ENCODE data around the gene UST. TPM values are rescaled to one million over a fixed set of nuclear protein-coding genes. Genes with fewer than 3 reads are reported as not detected.

Gene UST
- total RNA-seq, 4 donors from 2014 or later, result 2.3 to 8.4 (median 2.8) TPM

- no peaks in the 10 kb centered on the region for H3K27me3 ChIP-seq
- intact Hi-C loops (cut with DNase I; ENCODE audit: low total_unique reads) (no loop called here), in situ Hi-C loops (cut with MboI; ENCODE audit: low sequenced_read_pairs in 4 of 4) (loop anchor here in 1 of 4 donors (10.0 kb wide), 1 partner anchor 124 kb away; no protein-coding TSS in a partner anchor)
- no peak for TF ChIP-seq POLR2A (IDR thresholded peaks at IDR 0.05)
- TF ChIP-seq, protein P1, sequence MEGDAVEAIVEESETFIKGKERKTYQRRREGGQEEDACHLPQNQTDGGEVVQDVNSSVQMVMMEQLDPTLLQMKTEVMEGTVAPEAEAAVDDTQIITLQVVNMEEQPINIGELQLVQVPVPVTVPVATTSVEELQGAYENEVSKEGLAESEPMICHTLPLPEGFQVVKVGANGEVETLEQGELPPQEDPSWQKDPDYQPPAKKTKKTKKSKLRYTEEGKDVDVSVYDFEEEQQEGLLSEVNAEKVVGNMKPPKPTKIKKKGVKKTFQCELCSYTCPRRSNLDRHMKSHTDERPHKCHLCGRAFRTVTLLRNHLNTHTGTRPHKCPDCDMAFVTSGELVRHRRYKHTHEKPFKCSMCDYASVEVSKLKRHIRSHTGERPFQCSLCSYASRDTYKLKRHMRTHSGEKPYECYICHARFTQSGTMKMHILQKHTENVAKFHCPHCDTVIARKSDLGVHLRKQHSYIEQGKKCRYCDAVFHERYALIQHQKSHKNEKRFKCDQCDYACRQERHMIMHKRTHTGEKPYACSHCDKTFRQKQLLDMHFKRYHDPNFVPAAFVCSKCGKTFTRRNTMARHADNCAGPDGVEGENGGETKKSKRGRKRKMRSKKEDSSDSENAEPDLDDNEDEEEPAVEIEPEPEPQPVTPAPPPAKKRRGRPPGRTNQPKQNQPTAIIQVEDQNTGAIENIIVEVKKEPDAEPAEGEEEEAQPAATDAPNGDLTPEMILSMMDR (IDR thresholded peaks at IDR 0.05 in 4 of 5, conservative IDR thresholded peaks at IDR 0.05 in 1 of 5), result no peak
- no peak overlapping the region for H3K27ac ChIP-seq
- DNase-seq (no peak), ATAC-seq (no peak)
- no peaks in the 10 kb centered on the region for H3K36me3 ChIP-seq
- H3K9me3 ChIP-seq, result peaks cover 0 to 7% (median 0%) of the 10 kb centered on the region in 3 donors
- no peak overlapping the region for H3K4me3 ChIP-seq
- H3K4me1 ChIP-seq, result no peaks in the 10 kb centered on the region
These were observed 38.1 kb upstream of the UST start for GRCh38 chr6:148708707-148709106.

GRCh38 chr6:148709577-148709976, 37.3 kb upstream of the UST start:
- no peak for TF ChIP-seq POLR2A (IDR thresholded peaks at IDR 0.05)
- TF ChIP-seq, protein P1 (IDR thresholded peaks at IDR 0.05 in 4 of 5, conservative IDR thresholded peaks at IDR 0.05 in 1 of 5), result no peak
- Histone ChIP-seq H3K27me3 (no peaks in the 10 kb centered on the region), H3K36me3 (no peaks in the 10 kb centered on the region), H3K27ac (no peak overlapping the region), H3K4me3 (no peak overlapping the region), H3K9me3 (peaks cover 0 to 7% (median 0%) of the 10 kb centered on the region in 3 donors), H3K4me1 (no peaks in the 10 kb centered on the region)
- ATAC-seq (no peak), DNase-seq (no peak)
- in situ Hi-C loops (cut with MboI; ENCODE audit: low sequenced_read_pairs in 4 of 4), result loop anchor here in 1 of 4 donors (10.0 kb wide), 1 partner anchor 125 kb away; no protein-coding TSS in a partner anchor
- intact Hi-C loops (cut with DNase I; ENCODE audit: low total_unique reads), result no loop called here

- Histone ChIP-seq H3K27me3 (no peaks in the 10 kb centered on the region), H3K27ac (no peak overlapping the region), H3K4me3 (no peak overlapping the region), H3K4me1 (no peaks in the 10 kb centered on the region), H3K36me3 (no peaks in the 10 kb centered on the region), H3K9me3 (peaks cover 0 to 7% (median 0%) of the 10 kb centered on the region in 3 donors)
- intact Hi-C loops (cut with DNase I; ENCODE audit: low total_unique reads), result no loop called here
- DNase-seq (no peak), ATAC-seq (no peak)
- in situ Hi-C loops (cut with MboI; ENCODE audit: low sequenced_read_pairs in 4 of 4), result no loop called here
- no peak for TF ChIP-seq POLR2A (IDR thresholded peaks at IDR 0.05)
- TF ChIP-seq, protein P1 (IDR thresholded peaks at IDR 0.05 in 4 of 5, conservative IDR thresholded peaks at IDR 0.05 in 1 of 5), result no peak
These were observed 34.8 kb upstream of the UST start for GRCh38 chr6:148711833-148712654.

DNA sequence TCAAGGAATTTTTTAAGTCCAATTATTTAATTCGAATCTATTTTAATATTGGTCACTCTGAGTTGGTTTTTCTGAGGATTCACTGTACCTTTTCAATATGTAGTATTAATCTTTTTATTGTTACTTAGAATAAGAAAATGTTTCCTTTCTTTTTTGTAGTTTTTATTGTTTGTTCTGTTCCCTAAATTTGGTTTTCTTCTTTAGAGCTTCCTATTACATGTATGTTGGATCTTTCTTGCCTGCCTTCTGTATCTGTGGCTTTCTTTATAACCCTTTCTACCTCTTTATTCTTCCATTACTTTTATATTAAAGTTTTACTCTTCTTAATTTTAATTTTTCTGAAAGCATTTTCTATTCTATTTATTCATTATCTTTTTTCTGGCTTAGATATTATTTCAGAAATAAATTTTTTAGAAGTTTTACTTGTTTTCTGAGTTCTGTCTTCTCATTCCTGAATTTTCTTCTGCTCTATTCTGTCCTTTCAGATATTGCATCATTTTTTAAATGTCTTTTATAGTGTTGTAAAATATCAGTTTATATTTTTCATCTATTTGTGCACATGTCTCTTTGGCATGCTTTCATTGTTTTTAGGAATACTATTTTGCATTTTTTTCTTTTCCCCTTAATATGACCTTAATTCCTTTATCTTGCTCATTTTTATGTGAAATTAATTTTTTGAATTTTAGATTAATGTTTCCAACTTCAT, 33.6 kb upstream of the UST start:
- no peaks in the 10 kb centered on the region for H3K4me1 ChIP-seq
- H3K4me3 ChIP-seq, result no peak overlapping the region
- DNase-seq (no peak), ATAC-seq (no peak)
- no peak overlapping the region for H3K27ac ChIP-seq
- peaks cover 0 to 7% (median 0%) of the 10 kb centered on the region in 3 donors for H3K9me3 ChIP-seq
- no peaks in the 10 kb centered on the region for H3K27me3 ChIP-seq
- no peak for TF ChIP-seq POLR2A (IDR thresholded peaks at IDR 0.05)
- TF ChIP-seq, protein P1 (IDR thresholded peaks at IDR 0.05 in 4 of 5, conservative IDR thresholded peaks at IDR 0.05 in 1 of 5), result no peak
- intact Hi-C loops (cut with DNase I; ENCODE audit: low total_unique reads), result no loop called here
- no peaks in the 10 kb centered on the region for H3K36me3 ChIP-seq
- in situ Hi-C loops (cut with MboI; ENCODE audit: low sequenced_read_pairs in 4 of 4), result no loop called here

Measured in gastrocnemius medialis (tissue), 4 donors.